Neural crest cell (in vitro differentiated cells): ENCODE measurements around the gene GPR156. TPM values are rescaled to one million over a fixed set of nuclear protein-coding genes. Genes with fewer than 3 reads are reported as not detected.

Experiments used
- DNase-seq: peaks from one replicate; pipeline ENCODE4 v3.0.0; 2021; ENCODE audit warnings: low read depth, mixed read lengths, low spot score
- H3K27ac Mint-ChIP-seq: one replicate; pipeline ENCODE4 v1.8.0; 2021; ENCODE audit warnings: mild to moderate bottlenecking, mixed read lengths; ENCODE audit not compliant: unreplicated experiment
- H3K27me3 Mint-ChIP-seq: 2 replicates; pipeline ENCODE4 v1.8.0; 2021; ENCODE audit warnings: low read depth, mild to moderate bottlenecking, mixed read lengths
- H3K36me3 Mint-ChIP-seq: 2 replicates; pipeline ENCODE4 v1.8.0; 2021; ENCODE audit warnings: low read depth, mild to moderate bottlenecking, mixed read lengths
- H3K4me1 Mint-ChIP-seq: 2 replicates; pipeline ENCODE4 v1.8.0; 2021; ENCODE audit warnings: mixed read lengths
- H3K4me3 Mint-ChIP-seq: one replicate; pipeline ENCODE4 v1.8.0; 2021; ENCODE audit warnings: mild to moderate bottlenecking, mixed read lengths
- H3K9me3 Mint-ChIP-seq: 2 replicates; pipeline ENCODE4 v1.8.0; 2021; ENCODE audit warnings: mixed read lengths
- CTCF ChIP-seq: fragments of 200-600 bp; sonication (generic); conservative IDR thresholded peaks from 2 replicates; pipeline ENCODE4 v1.5.0; 2021; ENCODE audit warnings: antibody characterized with exemption, mild to moderate bottlenecking
- total RNA-seq: library from RNA; stranded (reverse); gene quantifications from 2 replicates; pipeline ENCODE4 v1.2.1, GENCODE V29; 2021

Gene GPR156
- total RNA-seq, 1 donor from 2014 or later, result 1.4 TPM

- H3K4me1 Mint-ChIP-seq, result no peaks in the 10 kb centered on the region
- no peaks in the 10 kb centered on the region for H3K9me3 Mint-ChIP-seq
- H3K27ac Mint-ChIP-seq, result no peak overlapping the region
- no peak for TF ChIP-seq CTCF
- H3K4me3 Mint-ChIP-seq, result no peak overlapping the region
- H3K36me3 Mint-ChIP-seq, result no peaks in the 10 kb centered on the region
- H3K27me3 Mint-ChIP-seq, result no peaks in the 10 kb centered on the region
- no peak for DNase-seq
Observed at GRCh38 chr3:120202363-120202762, 82.7 kb downstream of the GPR156 start.

GRCh38 chr3:120200493-120201235, 84.4 kb downstream of the GPR156 start:
- DNase-seq, result no peak
- no peak for TF ChIP-seq CTCF
- H3K4me3 Mint-ChIP-seq, result no peak overlapping the region
- no peak overlapping the region for H3K27ac Mint-ChIP-seq
- H3K9me3 Mint-ChIP-seq, result no peaks in the 10 kb centered on the region
- H3K4me1 Mint-ChIP-seq, result no peaks in the 10 kb centered on the region
- H3K27me3 Mint-ChIP-seq, result no peaks in the 10 kb centered on the region
- H3K36me3 Mint-ChIP-seq, result no peaks in the 10 kb centered on the region

GRCh38 chr3:120198305-120198878, 86.6 kb downstream of the GPR156 start:
- no peak for TF ChIP-seq CTCF
- DNase-seq, result no peak
- Mint-ChIP-seq H3K4me1 (no peaks in the 10 kb centered on the region), H3K4me3 (no peak overlapping the region), H3K36me3 (no peaks in the 10 kb centered on the region), H3K9me3 (no peaks in the 10 kb centered on the region), H3K27me3 (no peaks in the 10 kb centered on the region), H3K27ac (no peak overlapping the region)

- DNase-seq, result no peak
- Mint-ChIP-seq H3K4me3 (no peak overlapping the region), H3K27me3 (no peaks in the 10 kb centered on the region), H3K9me3 (no peaks in the 10 kb centered on the region), H3K4me1 (no peaks in the 10 kb centered on the region), H3K27ac (no peak overlapping the region), H3K36me3 (no peaks in the 10 kb centered on the region)
- no peak for TF ChIP-seq CTCF
Observed at GRCh38 chr3:120196812-120197211, 88.2 kb downstream of the GPR156 start.

GRCh38 chr3:120196333-120196732, 88.7 kb downstream of the GPR156 start:
- DNase-seq, result no peak
- Mint-ChIP-seq H3K27me3 (no peaks in the 10 kb centered on the region), H3K27ac (no peak overlapping the region), H3K9me3 (no peaks in the 10 kb centered on the region), H3K4me1 (no peaks in the 10 kb centered on the region), H3K4me3 (no peak overlapping the region), H3K36me3 (no peaks in the 10 kb centered on the region)
- no peak for TF ChIP-seq CTCF
